ENCODE measurements around the gene HSD17B2.

DNA sequence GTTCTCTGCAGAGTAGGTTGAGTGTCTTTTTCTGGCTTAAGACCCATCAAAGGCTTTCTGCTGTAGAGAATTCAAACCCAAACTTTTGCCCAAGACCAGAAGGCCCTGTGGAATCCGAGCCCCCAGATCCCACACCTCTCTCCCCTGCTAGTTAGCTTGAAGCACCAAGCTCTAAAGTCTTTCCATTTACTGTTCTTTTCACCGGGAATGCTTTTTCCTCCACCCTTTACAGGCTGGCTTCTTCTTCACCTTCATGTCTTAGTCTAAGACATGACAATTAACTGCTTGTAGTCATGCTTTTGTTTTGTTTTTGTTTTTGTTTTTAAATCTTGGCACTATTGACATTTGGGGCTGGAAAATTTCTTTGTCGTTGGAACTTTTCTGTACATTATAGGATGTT is 15.5 kb downstream of the HSD17B2 start:
- no peak for TF ChIP-seq POLR2AphosphoS5 (IDR thresholded peaks at IDR 0.05; ENCODE audit: borderline replicate concordance, low read depth, low read length)
- no peak for TF ChIP-seq EZH2 (IDR thresholded peaks at IDR 0.05)

All from SK-N-MC (cell line).